Hepatocyte (in vitro differentiated cells): ENCODE results near the gene ARID3A. TPM values are rescaled to one million over a fixed set of nuclear protein-coding genes. Genes with fewer than 3 reads are reported as not detected.

Experiments
- DNase-seq: peaks from one replicate; pipeline ENCODE4 v3.0.0-alpha.2; 2016; ENCODE audit warnings: low spot score
- H2AFZ ChIP-seq: fragments of 200-600 bp; sonication (generic); 2 replicates; pipeline ENCODE4 v1.6.0; 2016; ENCODE audit warnings: antibody characterized with exemption, mild to moderate bottlenecking
- H3K27ac ChIP-seq: fragments of 200-600 bp; sonication (generic); 2 replicates; pipeline ENCODE4 v1.5.1; 2016; ENCODE audit warnings: mild to moderate bottlenecking
- H3K27me3 ChIP-seq: fragments of 200-600 bp; sonication (generic); 2 replicates; pipeline ENCODE4 v1.6.1; 2016
- H3K36me3 ChIP-seq: fragments of 200-600 bp; sonication (generic); replicated peaks from 2 replicates; pipeline ENCODE4 v1.5.1; 2016; ENCODE audit warnings: low read depth; ENCODE audit not compliant: insufficient read depth
- H3K4me1 ChIP-seq: fragments of 200-600 bp; sonication (generic); 2 replicates; pipeline ENCODE4 v1.5.1; 2016; ENCODE audit warnings: mild to moderate bottlenecking, moderate library complexity; ENCODE audit not compliant: insufficient read depth
- H3K4me2 ChIP-seq: fragments of 200-600 bp; sonication (generic); 2 replicates; pipeline ENCODE4 v1.6.0; 2016
- H3K4me3 ChIP-seq: fragments of 200-600 bp; sonication (generic); 2 replicates; pipeline ENCODE4 v1.5.1; 2016; ENCODE audit warnings: mild to moderate bottlenecking
- H3K79me2 ChIP-seq: fragments of 200-600 bp; sonication (generic); 2 replicates; pipeline ENCODE4 v1.6.0; 2017; ENCODE audit warnings: mild to moderate bottlenecking
- H3K9me2 ChIP-seq: fragments of 200-600 bp; sonication (generic); replicated peaks from 2 replicates; pipeline ENCODE4 v1.6.0; 2017; ENCODE audit warnings: mild to moderate bottlenecking; ENCODE audit not compliant: insufficient read depth
- H3K9me3 ChIP-seq: fragments of 200-600 bp; sonication (generic); 2 replicates; pipeline ENCODE4 v1.5.1; 2016; ENCODE audit warnings: low read depth, mild to moderate bottlenecking
- H4K20me1 ChIP-seq: fragments of 200-600 bp; sonication (generic); 2 replicates; pipeline ENCODE4 v1.6.0; 2016; ENCODE audit warnings: mild to moderate bottlenecking; ENCODE audit not compliant: insufficient read depth, poor library complexity, severe bottlenecking
- CTCF ChIP-seq: fragments of 200-600 bp; sonication (generic); IDR thresholded peaks from 2 replicates; pipeline ENCODE4 v1.5.1; 2016; ENCODE audit warnings: antibody characterized with exemption, mild to moderate bottlenecking; ENCODE audit not compliant: poor library complexity
- EZH2 ChIP-seq: fragments of 200-600 bp; sonication (generic); IDR thresholded peaks from 2 replicates; pipeline ENCODE4 v1.6.1; 2016; ENCODE audit warnings: antibody characterized with exemption, mild to moderate bottlenecking, borderline replicate concordance
- EZH2phosphoT487 ChIP-seq: fragments of 200-600 bp; sonication (generic); IDR thresholded peaks from one replicate; pipeline ENCODE4 v1.6.1; 2018; ENCODE audit warnings: antibody characterized with exemption, mild to moderate bottlenecking, low read depth, moderate library complexity; ENCODE audit not compliant: unreplicated experiment, severe bottlenecking
- WGBS: methylation state at CpG from one replicate; pipeline ENCODE4 v1.1.6; 2016; ENCODE audit warnings: low lambda C conversion rate; ENCODE audit errors: missing lambda C conversion rate; 5-methylcytosine and 5-hydroxymethylcytosine counted together
- polyA plus RNA-seq: library from polyadenylated mRNA; unstranded; fragments of >200 nt; fragmentation: Nextera tagmentation; extraction: Ambion mirVana; gene quantifications from 2 replicates; pipeline ENCODE4 v1.2.1, GENCODE V29; 2016
- total RNA-seq: library from RNA; depleted of rRNA; stranded (reverse); fragments of >200 nt; gene quantifications from 2 replicates; pipeline ENCODE4 v1.2.3, GENCODE V29; 2014

The ARID3A gene
- total and polyA plus RNA-seq, 2 experiments from 2014 or later: 122 to 180 TPM

- TF ChIP-seq EZH2: no peak
- no peak for TF ChIP-seq CTCF
- no peak for TF ChIP-seq EZH2phosphoT487
- Histone ChIP-seq H2AFZ (no peak overlapping the region), H3K4me3 (no peak overlapping the region), H3K27me3 (no peaks in the 10 kb centered on the region), H3K9me2 (no peaks in the 10 kb centered on the region), H4K20me1 (no peaks in the 10 kb centered on the region), H3K79me2 (no peaks in the 10 kb centered on the region), H3K9me3 (no peaks in the 10 kb centered on the region), H3K27ac (no peak overlapping the region), H3K36me3 (no peaks in the 10 kb centered on the region), H3K4me1 (no peaks in the 10 kb centered on the region), H3K4me2 (no peak overlapping the region)
- WGBS: 96% methylated on average over 41 of the region's 73 CpGs
- no peak for DNase-seq
Measured at GRCh38 chr19:1007399-1008251, 81.8 kb downstream of the ARID3A start.

- no peaks in the 10 kb centered on the region for H3K9me2 ChIP-seq
- H3K9me3 ChIP-seq: no peaks in the 10 kb centered on the region
- H4K20me1 ChIP-seq: no peaks in the 10 kb centered on the region
- no peak overlapping the region for H3K27ac ChIP-seq
- no peak overlapping the region for H2AFZ ChIP-seq
- H3K4me3 ChIP-seq: no peak overlapping the region
- no peak for TF ChIP-seq CTCF
- no peak for TF ChIP-seq EZH2
- no peak for TF ChIP-seq EZH2phosphoT487
- H3K27me3 ChIP-seq: no peaks in the 10 kb centered on the region
- no peaks in the 10 kb centered on the region for H3K4me1 ChIP-seq
- no peak for DNase-seq
- peaks cover 3% of the 10 kb centered on the region for H3K79me2 ChIP-seq
- H3K36me3 ChIP-seq: no peaks in the 10 kb centered on the region
- no peak overlapping the region for H3K4me2 ChIP-seq
- WGBS: 98% methylated on average over 25 of the region's 45 CpGs
Measured at GRCh38 chr19:1008268-1009040, 82.6 kb downstream of the ARID3A start.

GRCh38 chr19:1009041-1009980 is 83.5 kb downstream of the ARID3A start:
- no peaks in the 10 kb centered on the region for H3K4me1 ChIP-seq
- no peak overlapping the region for H3K4me2 ChIP-seq
- H3K4me3 ChIP-seq: no peak overlapping the region
- H2AFZ ChIP-seq: no peak overlapping the region
- H3K79me2 ChIP-seq: peaks cover 10% of the 10 kb centered on the region
- TF ChIP-seq EZH2phosphoT487 (no peak), CTCF (no peak), EZH2 (no peak)
- WGBS: 86% methylated on average over 71 of the region's 92 CpGs
- no peaks in the 10 kb centered on the region for H3K9me2 ChIP-seq
- no peak overlapping the region for H3K27ac ChIP-seq
- peaks cover 2% of the 10 kb centered on the region for H4K20me1 ChIP-seq
- no peaks in the 10 kb centered on the region for H3K27me3 ChIP-seq
- no peak for DNase-seq
- no peaks in the 10 kb centered on the region for H3K36me3 ChIP-seq
- H3K9me3 ChIP-seq: no peaks in the 10 kb centered on the region
